Fibroblast of mammary gland (primary cell): ENCODE results near the gene CLOCK.

Experiments
- DNase-seq: peaks from one replicate; pipeline ENCODE4 v3.0.0-alpha.2; 2010; ENCODE audit warnings: low read depth
- H3K4me3 ChIP-seq: 2 replicates; pipeline ENCODE4 v1.5.1; 2011; ENCODE audit warnings: low read depth, mild to moderate bottlenecking, low read length, moderate library complexity; ENCODE audit not compliant: control insufficient read depth
- CTCF ChIP-seq: conservative IDR thresholded peaks from 2 replicates; pipeline ENCODE4 v1.5.1; 2011; ENCODE audit warnings: low read depth, low read length, inconsistent platforms; ENCODE audit not compliant: control insufficient read depth, insufficient read depth

Gene CLOCK

GRCh38 chr4:55466001-55466400 is 80.7 kb downstream of the CLOCK start:
- no peak for TF ChIP-seq CTCF
- no peak for DNase-seq
- no peak overlapping the region for H3K4me3 ChIP-seq

GRCh38 chr4:55458611-55459010 is 88.1 kb downstream of the CLOCK start:
- TF ChIP-seq CTCF: no peak
- peak; percentile 28 for DNase-seq
- H3K4me3 ChIP-seq: no peak overlapping the region

- peak; percentile 56 for DNase-seq
These were observed 88.5 kb downstream of the CLOCK start for GRCh38 chr4:55458164-55458563.

GRCh38 chr4:55450566-55450965 is 96.1 kb downstream of the CLOCK start:
- no peak for DNase-seq
- no peak for TF ChIP-seq CTCF
- no peak overlapping the region for H3K4me3 ChIP-seq

More at GRCh38 chr4:55458164-55458563, 88.5 kb downstream of the CLOCK start:
- H3K4me3 ChIP-seq: no peak overlapping the region
- TF ChIP-seq CTCF: no peak

- TF ChIP-seq CTCF: no peak
- no peak overlapping the region for H3K4me3 ChIP-seq
- peak; percentile 57 for DNase-seq
These were observed 98.9 kb downstream of the CLOCK start for GRCh38 chr4:55447831-55448230.

- no peak overlapping the region for H3K4me3 ChIP-seq
- DNase-seq: no peak
- no peak for TF ChIP-seq CTCF
These were observed 99.5 kb downstream of the CLOCK start for GRCh38 chr4:55447108-55447708.

- DNase-seq: peak; percentile 41
- no peak for TF ChIP-seq CTCF
These were observed 100.2 kb downstream of the CLOCK start for GRCh38 chr4:55446578-55446922.

More at GRCh38 chr4:55446578-55446922, 100.2 kb downstream of the CLOCK start:
- no peak overlapping the region for H3K4me3 ChIP-seq
